A549 treated with dexamethasone at 1 μM for 4 hours (cell line): ENCODE data around the gene DNTT. TPM values are rescaled to one million over a fixed set of nuclear protein-coding genes. Genes with fewer than 3 reads are reported as not detected.

ENCODE experiments used
- total RNA-seq: library from RNA; stranded (reverse); fragments of 200-300 nt; extraction: Qiagen RNA extraction; gene quantifications from 5 replicates; pipeline ENCODE4 v1.2.3, GENCODE V29; 2022

The DNTT gene
- total RNA-seq, result not detected in 5 replicates

GRCh38 chr10:96304230-96304629, at the start of gene DNTT:
TSS of gene DNTT (plus strand) at chr10:96304434. CDS start at chr10:96304498, 64 bp downstream.

DNA sequence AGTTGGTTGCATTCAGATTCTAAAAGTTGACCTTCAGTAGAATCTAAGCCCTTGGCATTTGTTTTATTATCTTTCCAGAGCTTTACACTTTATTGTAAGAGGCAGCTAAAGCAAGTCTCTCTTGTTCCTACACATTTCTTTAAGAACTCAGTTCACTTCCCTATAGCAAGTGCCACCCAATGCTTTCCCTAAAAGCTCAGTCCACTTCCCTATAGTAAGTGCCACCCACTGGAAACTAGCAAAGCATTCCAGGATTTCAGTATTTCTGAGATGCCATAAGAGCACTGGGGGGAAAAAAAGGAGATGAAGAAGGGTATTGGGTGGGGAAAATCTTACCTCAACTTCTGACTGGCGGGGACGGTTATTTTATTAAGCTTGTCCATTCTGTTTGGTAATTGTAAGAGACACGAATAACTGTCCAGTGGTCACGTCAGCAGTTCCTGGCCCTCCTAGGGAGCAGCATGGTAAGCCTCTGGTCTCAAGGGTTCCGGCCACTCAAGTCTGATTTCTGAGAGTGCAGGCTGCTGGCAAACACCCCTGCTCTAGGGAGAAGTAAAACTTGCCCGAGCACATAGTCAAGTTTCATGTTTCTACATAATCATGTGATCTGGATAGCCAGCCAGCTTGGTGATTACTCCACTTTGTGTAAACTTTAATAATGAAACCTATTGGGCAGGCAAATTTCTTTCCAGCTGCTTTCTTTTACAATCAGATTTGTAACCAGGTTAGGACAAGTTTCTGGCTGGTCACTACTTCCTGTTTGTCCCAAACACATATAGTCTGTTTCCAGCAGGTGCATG, 33.0 kb upstream of the DNTT start, which contains the start of gene BLNK:
Gene BLNK (minus strand): TSS at position 554 of the 800 bp plus-strand sequence. CDS start 171 bp downstream, at position 383.

DNA sequence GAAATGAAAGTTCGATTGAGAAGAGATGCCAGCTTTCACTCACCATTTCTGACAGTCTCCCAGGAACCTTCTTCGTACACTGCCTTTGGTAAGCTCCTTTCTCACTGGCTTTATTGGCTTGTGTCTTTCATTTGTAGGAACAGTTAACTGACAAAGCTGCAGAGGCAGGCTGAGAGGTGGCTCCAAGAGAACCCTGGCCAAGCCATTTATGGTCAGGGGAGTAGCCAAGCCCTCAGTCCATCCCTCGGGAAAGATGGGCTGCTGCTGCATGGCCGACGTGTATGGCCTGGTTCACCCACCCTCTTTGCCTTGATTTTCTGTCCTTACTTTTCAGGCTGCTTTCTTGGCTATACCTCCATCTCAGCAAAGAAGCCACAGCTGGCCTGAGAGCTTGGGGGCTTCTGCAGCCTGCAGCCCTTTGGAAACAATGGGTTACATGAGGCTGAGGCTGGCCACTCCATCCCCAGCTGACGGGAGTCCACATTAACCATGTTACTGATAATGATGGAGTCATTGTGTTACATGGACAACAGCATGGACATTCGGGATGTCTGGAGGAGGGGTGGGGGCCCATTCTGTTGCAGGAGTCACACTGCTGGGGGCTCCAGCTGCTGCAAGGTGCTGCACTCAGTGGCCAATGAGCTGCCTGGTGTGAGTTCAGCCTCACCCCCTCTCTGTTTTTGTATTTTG, 54.8 kb downstream of the DNTT start, which contains the start of gene OPALIN:
Gene OPALIN (minus strand): TSS at position 152 of the 690 bp plus-strand sequence. CDS start 106 bp downstream, at position 46.

Other genes starting within 250 kb of the DNTT start
- gene ZNF518A, start 174.1 kb upstream of the DNTT start, total RNA-seq, result 4.6 to 9.2 TPM (median 7.3 TPM) in 5 replicates
- 0.09 TPM in 1 of 5 replicates, not detected in the others for gene BLNK, start 32.9 kb upstream of the DNTT start, total RNA-seq
- gene OPALIN, start 54.6 kb downstream of the DNTT start, total RNA-seq, result not detected in 5 replicates
- 0.05 to 0.09 TPM (median 0.07 TPM) in 5 replicates for gene TLL2, start 209.5 kb downstream of the DNTT start, total RNA-seq